Mucosa of stomach (tissue), 1 donor: ENCODE results near the gene FGFRL1.
A peak's percentile ranks its signal among the peaks of the same experiment; 100 is the strongest.
"Not testable (repeated sequence)": the region's sequence is repeated elsewhere in the genome, so short reads cannot be mapped to it uniquely, and the experiment has no call there.

Source experiments
- H3K27me3 ChIP-seq: one replicate; pipeline ENCODE4 v1.7.0; 2013; ENCODE audit warnings: mild to moderate bottlenecking, low read length; ENCODE audit not compliant: control insufficient read depth, insufficient read depth
- H3K36me3 ChIP-seq: one replicate; pipeline ENCODE4 v1.7.0; 2013; ENCODE audit warnings: low read length; ENCODE audit not compliant: control insufficient read depth, insufficient read depth
- H3K4me1 ChIP-seq: one replicate; pipeline ENCODE4 v1.7.0; 2013; ENCODE audit warnings: mild to moderate bottlenecking, low read length; ENCODE audit not compliant: control insufficient read depth, insufficient read depth
- H3K4me3 ChIP-seq: one replicate; pipeline ENCODE4 v1.7.0; 2013; ENCODE audit warnings: low read length
- H3K9ac ChIP-seq: one replicate; pipeline ENCODE4 v1.7.0; 2013; ENCODE audit warnings: mild to moderate bottlenecking, low read length, moderate library complexity
- H3K9me3 ChIP-seq: one replicate; pipeline ENCODE4 v1.7.0; 2013; ENCODE audit warnings: mild to moderate bottlenecking, low read length, moderate library complexity; ENCODE audit not compliant: control insufficient read depth
- donor health status: Pancreatic carcinoma.

The FGFRL1 gene

GRCh38 chr4:991451-992296 lies 19.8 kb upstream of the FGFRL1 start:
- Histone ChIP-seq H3K9me3 (no peaks in the 10 kb centered on the region), H3K4me1 (peaks cover 47% of the 10 kb centered on the region), H3K36me3 (no peaks in the 10 kb centered on the region), H3K9ac (peak overlapping the region; percentile 84), H3K4me3 (no peak overlapping the region), H3K27me3 (peaks cover 4% of the 10 kb centered on the region)

GRCh38 chr4:992297-993110 lies 18.9 kb upstream of the FGFRL1 start:
- peak overlapping the region; percentile 84 for H3K9ac ChIP-seq
- no peaks in the 10 kb centered on the region for H3K9me3 ChIP-seq
- no peak overlapping the region for H3K4me3 ChIP-seq

GRCh38 chr4:993111-994029 lies 18.1 kb upstream of the FGFRL1 start, which contains the start of gene SLC26A1:
TSS of gene SLC26A1 (minus strand) at chr4:993404. CDS start at chr4:991703, 1,701 bp downstream.
- Histone ChIP-seq H3K36me3 (no peaks in the 10 kb centered on the region), H3K9ac (peak within 1 kb of the TSS; percentile 84), H3K9me3 (no peaks in the 10 kb centered on the region), H3K27me3 (peaks cover 19% of the 10 kb centered on the region), H3K4me3 (no peak within 1 kb of the TSS), H3K4me1 (peaks cover 52% of the 10 kb centered on the region)

More at GRCh38 chr4:992297-993110, 18.9 kb upstream of the FGFRL1 start:
- Histone ChIP-seq H3K27me3 (peaks cover 10% of the 10 kb centered on the region), H3K36me3 (no peaks in the 10 kb centered on the region), H3K4me1 (peaks cover 49% of the 10 kb centered on the region)

- Histone ChIP-seq H3K27me3 (peaks cover 36% of the 10 kb centered on the region), H3K36me3 (no peaks in the 10 kb centered on the region), H3K9me3 (no peaks in the 10 kb centered on the region), H3K4me1 (peaks cover 53% of the 10 kb centered on the region), H3K9ac (no peak overlapping the region), H3K4me3 (no peak overlapping the region)
These were observed 16.0 kb upstream of the FGFRL1 start for GRCh38 chr4:995311-996026.

GRCh38 chr4:996030-996996 lies 15.1 kb upstream of the FGFRL1 start:
- H3K9ac ChIP-seq = no peak overlapping the region
- peaks cover 51% of the 10 kb centered on the region for H3K4me1 ChIP-seq
- no peaks in the 10 kb centered on the region for H3K9me3 ChIP-seq
- H3K36me3 ChIP-seq = no peaks in the 10 kb centered on the region
- peaks cover 45% of the 10 kb centered on the region for H3K27me3 ChIP-seq
- H3K4me3 ChIP-seq = peak overlapping the region; percentile 14

GRCh38 chr4:996997-997374 lies 14.4 kb upstream of the FGFRL1 start:
- peaks cover 47% of the 10 kb centered on the region for H3K4me1 ChIP-seq
- no peak overlapping the region for H3K9ac ChIP-seq
- no peak overlapping the region for H3K4me3 ChIP-seq
- H3K36me3 ChIP-seq = no peaks in the 10 kb centered on the region
- H3K27me3 ChIP-seq = peaks cover 52% of the 10 kb centered on the region
- H3K9me3 ChIP-seq = no peaks in the 10 kb centered on the region

- Histone ChIP-seq H3K36me3 (no peaks in the 10 kb centered on the region), H3K4me3 (no peak overlapping the region), H3K27me3 (peaks cover 57% of the 10 kb centered on the region), H3K9ac (no peak overlapping the region), H3K9me3 (no peaks in the 10 kb centered on the region), H3K4me1 (peaks cover 45% of the 10 kb centered on the region)
These were observed 13.9 kb upstream of the FGFRL1 start for GRCh38 chr4:997375-998071.

GRCh38 chr4:998096-998691 lies 13.2 kb upstream of the FGFRL1 start:
- Histone ChIP-seq H3K4me3 (no peak overlapping the region), H3K9ac (no peak overlapping the region), H3K36me3 (no peaks in the 10 kb centered on the region), H3K27me3 (peaks cover 61% of the 10 kb centered on the region), H3K4me1 (peaks cover 40% of the 10 kb centered on the region), H3K9me3 (no peaks in the 10 kb centered on the region)

GRCh38 chr4:999240-999863 lies 12.1 kb upstream of the FGFRL1 start:
- not testable (repeated sequence) for H3K36me3 ChIP-seq, H3K9me3 ChIP-seq, H3K4me3 ChIP-seq, H3K9ac ChIP-seq
- H3K4me1 ChIP-seq = peaks cover 30% of the 10 kb centered on the region
- H3K27me3 ChIP-seq = peaks cover 72% of the 10 kb centered on the region
